AG04450 (cell line): Measurements from ENCODE around the gene COPS4. TPM values are rescaled to one million over a fixed set of nuclear protein-coding genes. Genes with fewer than 3 reads are reported as not detected.
"Not testable (repeated sequence)": the region's sequence is repeated elsewhere in the genome, so short reads cannot be mapped to it uniquely, and the experiment has no call there.

ENCODE experiments used
- CTCF ChIA-PET: fragments of 300-600, 350-600 bp; formaldehyde crosslinking; extraction: SDS; loops from one replicate; lab custom pipeline; 2022; ENCODE audit warnings: antibody characterized with exemption, inconsistent platforms; lab: Charles Lee
- POLR2A ChIA-PET: fragments of 350-600 bp; formaldehyde crosslinking; extraction: SDS; loops from one replicate; lab custom pipeline; 2021; ENCODE audit warnings: antibody characterized with exemption, inconsistent platforms; lab: Yijun Ruan, JAX
- DNase-seq: peaks from one replicate; pipeline ENCODE4 v3.0.0-alpha.2; 2011; ENCODE audit warnings: low read depth, low spot score
- H3K27ac ChIP-seq: one replicate; pipeline ENCODE4 v1.5.1; 2012; ENCODE audit warnings: low read depth, low read length, control low read depth
- H3K27me3 ChIP-seq: one replicate; pipeline ENCODE4 v1.6.0; 2012; ENCODE audit warnings: low read length; ENCODE audit not compliant: control insufficient read depth, insufficient read depth
- H3K4me3 ChIP-seq: 2 replicates; pipeline ENCODE4 v1.5.1; 2011; ENCODE audit warnings: mild to moderate bottlenecking, low read depth, low read length, control low read depth
- H3K9me3 ChIP-seq: 2 replicates; pipeline ENCODE4 v1.5.1; 2012; ENCODE audit warnings: low read length; ENCODE audit not compliant: control insufficient read depth, insufficient read depth
- CTCF ChIP-seq: IDR thresholded peaks from 2 replicates; pipeline ENCODE4 v1.5.1; 2011; ENCODE audit warnings: low read depth, low read length, control low read depth, inconsistent platforms
- polyA plus RNA-seq: library from polyadenylated mRNA; depleted of rRNA; stranded (reverse); fragments of >200 nt; gene quantifications from 2 replicates; pipeline ENCODE4 v1.2.3, GENCODE V29; 2011

The COPS4 gene
- polyA plus RNA-seq, 1 experiment = 78.4 TPM

- peak; percentile 72 for TF ChIP-seq CTCF
- POLR2A ChIA-PET = no interaction called here
- DNase-seq = peak; percentile 43
- no peak overlapping the region for H3K4me3 ChIP-seq
- no peaks in the 10 kb centered on the region for H3K9me3 ChIP-seq
- H3K27ac ChIP-seq = no peak overlapping the region
- CTCF ChIA-PET = interaction anchor here (0.6 to 4.1 kb wide), 39 partner anchors 12 to 533 kb away, joined by 3 to 69 read pairs (median 4); partner anchors contain the start of genes COPS4, COQ2 and PLAC8
- no peaks in the 10 kb centered on the region for H3K27me3 ChIP-seq
Measured at GRCh38 chr4:83074086-83074704, 39.2 kb downstream of the COPS4 start.

GRCh38 chr4:83074783-83075182 is 39.8 kb downstream of the COPS4 start:
- DNase-seq, H3K27ac ChIP-seq, H3K27me3 ChIP-seq, H3K4me3 ChIP-seq, POLR2A ChIA-PET, H3K9me3 ChIP-seq: not testable (repeated sequence)
- CTCF ChIA-PET = interaction anchor here (0.6 to 4.1 kb wide), 33 partner anchors 13 to 377 kb away, joined by 3 to 69 read pairs (median 5); partner anchors contain the start of genes COPS4 and PLAC8

- Histone ChIP-seq H3K27ac (peak overlapping the region; percentile 11), H3K4me3 (no peak overlapping the region), H3K27me3 (no peaks in the 10 kb centered on the region), H3K9me3 (no peaks in the 10 kb centered on the region)
- peak; percentile 32 for DNase-seq
- TF ChIP-seq CTCF = no peak
- CTCF ChIA-PET = interaction anchor here (0.5 to 4.1 kb wide), 21 partner anchors 9 to 377 kb away, joined by 3 to 69 read pairs (median 4); partner anchors contain the start of gene COPS4
- POLR2A ChIA-PET = interaction anchor here (0.9 kb wide), 1 partner anchor 181 kb away, joined by 3 read pairs; no protein-coding TSS in a partner anchor
Measured at GRCh38 chr4:83075311-83076095, 40.5 kb downstream of the COPS4 start.

- no peak overlapping the region for H3K27ac ChIP-seq
- no peaks in the 10 kb centered on the region for H3K27me3 ChIP-seq
- no peaks in the 10 kb centered on the region for H3K9me3 ChIP-seq
- POLR2A ChIA-PET = no interaction called here
- DNase-seq = no peak
- CTCF ChIA-PET = interaction anchor here (0.8 to 1.7 kb wide), 2 partner anchors 9 to 30 kb away, joined by 3 to 4 read pairs; no protein-coding TSS in a partner anchor
- no peak for TF ChIP-seq CTCF
- no peak overlapping the region for H3K4me3 ChIP-seq
Measured at GRCh38 chr4:83080561-83080960, 45.6 kb downstream of the COPS4 start.

- Histone ChIP-seq H3K27ac (no peak overlapping the region), H3K27me3 (no peaks in the 10 kb centered on the region), H3K4me3 (no peak overlapping the region), H3K9me3 (no peaks in the 10 kb centered on the region)
- ChIA-PET CTCF (no interaction called here), POLR2A (no interaction called here)
- TF ChIP-seq CTCF = no peak
- DNase-seq = no peak
Measured at GRCh38 chr4:83082777-83083176, 47.8 kb downstream of the COPS4 start.
